GM18511 (cell line): ENCODE measurements around the gene IFI27L2.
"Not testable (repeated sequence)": the region's sequence is repeated elsewhere in the genome, so short reads cannot be mapped to it uniquely, and the experiment has no call there.

Experiments
- ATAC-seq: cut with Tn5 transposase; IDR thresholded peaks from one replicate; pipeline ENCODE4 v1.9.1; 2021; ENCODE audit warnings: mild to moderate bottlenecking, moderate library complexity; ENCODE audit not compliant: unreplicated experiment

The IFI27L2 gene

GRCh38 chr14:94129111-94129757 lies at the start of gene IFI27L2:
TSS of gene IFI27L2 (minus strand) at chr14:94129604. CDS start at chr14:94129564, 40 bp downstream.
- ATAC-seq, result peak; percentile 97

GRCh38 chr14:94177806-94178205 lies 48.4 kb upstream of the IFI27L2 start:
- ATAC-seq, result no peak

DNA sequence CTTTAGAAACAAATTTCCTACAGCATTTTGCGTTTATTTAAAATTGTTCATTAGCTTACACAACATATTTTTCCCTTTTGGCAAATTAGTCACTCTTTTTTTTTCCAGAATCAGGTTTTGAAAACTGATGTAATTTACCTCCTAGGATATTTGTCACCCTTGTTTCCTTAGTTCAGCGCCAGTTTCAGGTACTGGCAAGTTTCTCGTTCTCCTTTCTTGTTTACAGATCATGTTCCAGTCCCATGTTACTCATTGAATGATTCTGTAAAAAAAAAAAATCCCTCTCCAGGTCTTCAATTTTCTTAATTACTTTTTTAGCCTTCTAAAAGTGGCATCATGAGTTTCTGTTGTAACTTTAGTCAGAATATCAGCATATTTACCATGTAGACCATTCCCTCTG lies 47.4 kb upstream of the IFI27L2 start:
- no peak for ATAC-seq

- no peak for ATAC-seq
Measured at GRCh38 chr14:94175747-94176146, 46.3 kb upstream of the IFI27L2 start.

DNA sequence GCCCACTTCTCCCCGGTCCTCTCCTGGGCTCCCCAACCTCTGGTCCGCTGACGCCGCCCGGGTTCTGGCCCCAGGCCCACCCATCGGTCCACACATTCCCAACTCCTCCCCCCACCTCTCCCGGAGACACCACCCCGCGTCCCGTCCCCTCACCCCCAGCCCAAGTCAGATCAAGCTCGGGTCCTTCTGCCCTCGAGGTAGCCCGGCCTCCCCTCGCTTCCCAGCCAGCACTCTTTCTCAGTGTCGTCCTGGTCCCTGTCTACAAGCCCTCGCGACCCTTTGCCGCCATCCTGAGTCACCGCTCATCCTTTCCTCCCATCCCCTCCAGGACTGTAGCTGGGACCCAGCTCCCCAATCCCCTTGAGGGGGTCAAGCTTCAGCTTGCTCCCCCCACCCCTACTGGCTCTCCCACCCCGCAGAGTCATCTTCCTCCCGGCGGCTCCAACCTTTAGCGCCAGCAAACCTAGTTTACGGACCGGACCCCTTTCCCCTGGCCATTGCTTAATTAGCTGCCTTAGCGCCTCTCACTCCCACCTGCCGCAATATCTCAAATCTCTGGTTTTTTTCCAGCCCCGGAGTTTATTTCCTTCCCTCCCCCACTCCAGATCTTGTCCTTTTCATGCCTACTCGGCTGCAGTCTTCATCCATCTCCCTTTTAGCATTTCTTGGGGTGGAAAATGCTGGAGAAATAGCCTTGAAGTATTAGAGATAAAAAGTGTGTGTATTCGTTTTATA lies 45.8 kb upstream of the IFI27L2 start:
- ATAC-seq, result no peak

- no peak for ATAC-seq
Measured at GRCh38 chr14:94174604-94175010, 45.2 kb upstream of the IFI27L2 start.

DNA sequence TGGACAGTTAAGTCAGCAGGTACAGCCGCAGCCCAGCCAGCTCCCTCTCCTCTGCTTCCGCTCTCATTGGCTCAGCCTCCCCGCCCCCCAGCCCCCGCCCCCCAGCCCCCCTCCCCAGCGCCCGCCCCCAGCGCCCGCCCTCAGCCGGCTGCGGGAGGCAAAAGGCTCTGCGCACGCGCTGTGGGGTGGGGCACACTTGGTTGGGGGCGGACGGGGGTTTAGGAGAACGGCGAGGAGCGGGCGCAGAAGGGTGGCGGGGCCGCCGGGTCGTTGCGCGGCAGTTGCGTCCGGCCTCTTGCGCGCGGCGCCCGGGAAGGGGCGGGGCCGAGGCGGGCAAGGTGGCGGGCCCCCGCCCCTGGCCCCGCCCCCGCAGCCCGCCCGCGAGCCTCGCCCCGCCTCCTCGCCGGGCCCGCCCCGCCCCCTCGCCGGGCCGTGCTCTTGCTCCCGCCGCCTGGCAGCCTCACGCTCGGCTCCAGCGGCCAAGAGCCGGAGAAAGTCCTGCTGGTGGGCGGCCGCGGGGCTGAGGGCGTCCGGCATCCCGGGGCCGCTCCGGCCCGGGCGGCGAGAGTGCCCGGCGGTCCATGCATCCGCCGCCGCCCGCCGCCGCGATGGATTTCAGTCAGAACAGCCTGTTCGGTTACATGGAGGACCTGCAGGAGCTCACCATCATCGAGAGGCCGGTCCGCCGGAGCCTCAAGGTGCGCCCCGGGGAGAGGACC lies 44.6 kb upstream of the IFI27L2 start, which contains the start of gene PPP4R4:
Gene PPP4R4, plus strand, starts transcription at position 438 of the 719 bp plus-strand sequence. Its CDS starts 144 bp downstream, at position 582.
- ATAC-seq, result peak; percentile 82

DNA sequence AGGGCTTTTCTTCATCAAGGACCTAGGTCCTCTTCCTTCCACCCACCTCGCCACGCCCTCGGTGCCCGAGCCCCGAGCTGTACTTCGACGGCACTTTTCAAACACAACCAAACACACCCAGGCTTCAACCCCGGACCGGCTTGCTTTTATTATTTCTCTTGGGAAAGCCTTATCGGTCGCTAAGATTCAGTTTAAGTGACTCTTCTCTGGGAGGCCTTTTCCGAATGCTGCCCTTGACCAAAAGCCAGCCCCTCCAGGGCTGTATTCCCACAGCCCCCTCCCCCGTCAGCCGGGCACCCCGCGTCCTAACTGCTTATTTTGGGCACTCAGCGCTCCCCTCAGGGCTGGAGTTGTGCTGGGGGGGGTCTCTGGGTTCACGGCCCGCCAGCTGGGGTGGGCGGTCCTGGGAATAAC lies 44.1 kb upstream of the IFI27L2 start:
- ATAC-seq, result peak; percentile 3

GRCh38 chr14:94172545-94172944 lies 43.1 kb upstream of the IFI27L2 start:
- no peak for ATAC-seq

- no peak for ATAC-seq
Measured at GRCh38 chr14:94171208-94171607, 41.8 kb upstream of the IFI27L2 start.

DNA sequence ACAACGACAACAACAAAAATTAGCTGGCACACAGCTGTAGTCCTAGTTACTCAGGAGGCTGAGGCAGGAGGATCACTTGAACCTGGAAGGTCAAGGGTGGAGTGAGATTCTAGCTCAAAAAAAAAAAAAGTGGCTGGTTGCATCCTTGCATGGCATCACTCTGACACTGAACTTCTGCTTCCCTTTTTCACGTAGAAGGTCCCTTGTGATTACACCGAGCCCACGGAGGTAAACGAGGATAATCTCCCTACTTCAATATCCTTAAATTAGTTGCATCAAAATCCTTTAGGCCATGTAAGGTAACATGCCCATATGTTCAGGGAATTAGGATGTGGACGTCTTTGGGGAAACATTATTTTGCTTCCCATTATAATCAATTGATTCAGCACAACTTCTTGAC lies 40.7 kb upstream of the IFI27L2 start:
- no peak for ATAC-seq

DNA sequence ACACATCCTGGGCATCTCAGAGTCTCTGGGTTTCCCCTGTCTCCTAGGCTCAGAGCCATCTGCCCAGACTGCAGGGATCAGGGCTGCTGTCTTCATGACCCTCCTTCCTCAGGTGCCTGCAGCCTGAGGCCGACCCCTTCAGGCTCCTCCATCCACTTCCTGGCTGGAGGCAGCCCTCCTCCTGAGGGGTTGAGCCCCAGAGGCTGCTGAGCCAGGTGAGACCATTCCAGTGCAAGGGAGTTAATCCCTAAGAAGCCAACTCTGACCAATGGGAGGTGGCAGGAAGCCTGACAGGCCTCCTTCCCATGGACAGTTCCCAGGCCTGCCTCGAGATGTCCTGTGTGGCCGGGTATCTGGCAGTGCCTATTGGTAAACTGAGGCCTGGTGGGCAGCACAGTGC lies 36.3 kb upstream of the IFI27L2 start:
- ATAC-seq, result no peak

GRCh38 chr14:94164685-94165431 lies 35.5 kb upstream of the IFI27L2 start:
- no peak for ATAC-seq

DNA sequence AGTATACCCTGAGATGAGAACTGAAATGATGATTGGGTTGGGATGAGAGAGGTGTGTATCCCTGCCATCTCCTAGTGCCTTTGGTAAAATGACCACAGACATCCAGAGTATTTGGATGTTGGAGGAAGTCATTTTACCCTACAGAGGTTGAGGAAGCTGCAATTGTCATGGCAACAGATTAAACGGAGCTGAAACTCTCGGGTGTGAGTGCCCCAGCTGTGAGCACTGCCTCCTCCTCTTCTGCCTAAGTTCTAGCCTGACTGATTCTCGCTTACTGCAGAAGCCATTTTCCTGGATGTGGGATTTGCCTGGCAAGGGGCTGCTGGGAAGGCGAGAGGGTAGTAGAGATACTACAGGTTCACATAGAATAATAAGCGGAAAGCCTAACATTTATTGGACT lies 34.4 kb upstream of the IFI27L2 start:
- no peak for ATAC-seq

GRCh38 chr14:94162466-94162865 lies 33.1 kb upstream of the IFI27L2 start:
- no peak for ATAC-seq

GRCh38 chr14:94161981-94162380 lies 32.6 kb upstream of the IFI27L2 start:
- no peak for ATAC-seq

DNA sequence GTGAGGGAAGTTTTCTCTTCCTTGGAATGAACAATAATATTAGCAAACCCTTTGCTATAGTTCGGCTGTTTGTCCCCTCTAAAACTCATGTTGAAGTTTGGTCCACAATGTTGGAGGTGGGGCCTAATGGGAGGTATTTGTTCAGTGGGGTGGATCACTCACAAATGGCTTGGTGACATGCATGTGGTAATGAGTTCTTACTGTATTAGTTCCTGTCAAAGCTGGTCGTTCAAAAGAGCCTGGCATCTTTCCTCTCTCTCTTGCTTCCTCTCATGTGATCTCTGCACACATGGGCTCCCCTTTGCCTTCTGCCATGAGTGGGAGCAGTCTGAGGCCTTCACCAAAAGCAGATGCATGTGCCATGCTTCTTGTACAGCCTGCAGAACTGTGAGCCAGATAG lies 31.7 kb upstream of the IFI27L2 start:
- ATAC-seq, result no peak

DNA sequence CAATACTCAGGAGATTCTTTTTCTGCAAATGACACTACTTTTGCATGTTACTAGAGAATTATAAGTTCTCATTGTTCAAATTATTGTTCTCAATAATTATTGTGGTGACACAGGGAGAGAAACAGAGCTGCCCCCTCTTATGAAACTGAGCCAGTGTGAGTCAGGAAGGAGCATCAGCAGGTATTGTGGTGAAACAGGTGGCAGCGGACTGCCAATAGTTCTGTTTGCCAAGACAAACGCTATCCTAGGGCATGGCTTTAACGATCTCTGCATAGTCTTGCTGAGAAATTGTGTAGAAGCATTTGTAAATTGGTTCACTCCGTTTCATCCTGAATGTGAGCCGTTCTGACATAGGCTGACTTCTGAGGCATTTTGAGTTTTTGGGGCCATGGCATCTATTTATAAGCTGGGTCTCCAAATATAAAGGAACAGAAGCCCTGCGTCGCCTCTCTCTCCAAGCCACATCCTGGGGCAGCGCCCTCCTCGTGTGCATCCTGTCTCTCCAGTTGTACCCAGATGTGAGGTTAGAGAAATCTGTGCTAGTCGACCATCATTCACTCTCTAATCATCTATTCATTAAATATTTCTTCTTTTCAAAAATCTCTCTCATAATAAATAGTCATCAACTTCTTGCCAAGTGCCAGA lies 29.0 kb upstream of the IFI27L2 start:
- no peak for ATAC-seq

DNA sequence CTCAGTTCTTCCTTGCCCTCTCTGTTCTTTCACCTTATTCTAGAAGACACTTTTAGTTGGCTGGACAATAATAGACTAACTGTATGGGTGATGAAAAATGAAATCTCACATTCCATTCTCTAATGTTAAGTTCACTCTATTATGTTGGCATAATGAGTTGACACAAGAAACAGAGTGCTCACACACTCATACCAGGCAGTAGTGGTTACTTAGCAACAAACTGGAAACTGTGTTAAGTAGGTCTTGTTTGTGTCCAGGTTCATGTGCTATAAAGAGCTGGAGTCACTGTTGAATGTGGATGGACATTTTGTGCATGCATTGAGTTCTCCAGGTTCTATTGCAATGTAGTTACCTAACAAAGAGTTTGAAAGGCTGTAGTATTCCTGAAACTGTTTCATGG lies 27.8 kb upstream of the IFI27L2 start:
- ATAC-seq, result no peak

DNA sequence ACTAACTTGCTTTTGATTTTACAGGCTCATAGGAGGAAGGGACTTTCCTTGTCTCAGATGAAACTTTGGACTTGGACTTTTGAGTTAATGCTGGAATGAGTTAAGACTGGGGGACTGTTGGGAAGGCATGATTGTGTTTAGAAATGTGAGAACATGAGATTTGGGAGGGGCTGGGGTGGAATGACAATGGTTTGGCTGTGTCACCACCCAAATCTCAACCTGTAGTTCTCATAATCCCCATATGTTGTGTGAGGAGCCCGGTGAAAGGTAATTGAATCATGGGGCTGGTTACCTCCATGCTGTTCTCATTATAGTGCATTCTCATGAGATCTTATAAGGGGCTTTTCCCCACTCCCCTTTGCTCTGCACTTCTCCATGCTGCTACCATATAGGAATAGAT lies 26.7 kb upstream of the IFI27L2 start:
- not testable (repeated sequence) for ATAC-seq
